Measurements from ENCODE around the gene PRSS22.

Gene PRSS22

DNA sequence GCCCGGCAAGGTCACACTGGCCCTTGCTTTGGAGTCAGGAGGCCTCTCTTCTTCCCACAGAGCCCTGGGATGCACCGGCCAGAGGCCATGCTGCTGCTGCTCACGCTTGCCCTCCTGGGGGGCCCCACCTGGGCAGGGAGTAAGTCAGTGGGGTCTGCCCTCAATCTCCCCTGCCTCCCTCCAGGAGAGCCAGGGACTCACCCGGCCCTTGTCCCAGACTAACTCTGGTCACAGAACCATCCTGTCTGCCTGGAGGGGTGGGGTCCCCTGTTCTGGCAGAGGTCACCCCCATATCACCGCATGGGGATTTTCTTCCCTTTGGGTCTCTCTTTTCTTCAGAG, 27.6 kb downstream of the PRSS22 start:
- TF ChIP-seq, protein P1, sequence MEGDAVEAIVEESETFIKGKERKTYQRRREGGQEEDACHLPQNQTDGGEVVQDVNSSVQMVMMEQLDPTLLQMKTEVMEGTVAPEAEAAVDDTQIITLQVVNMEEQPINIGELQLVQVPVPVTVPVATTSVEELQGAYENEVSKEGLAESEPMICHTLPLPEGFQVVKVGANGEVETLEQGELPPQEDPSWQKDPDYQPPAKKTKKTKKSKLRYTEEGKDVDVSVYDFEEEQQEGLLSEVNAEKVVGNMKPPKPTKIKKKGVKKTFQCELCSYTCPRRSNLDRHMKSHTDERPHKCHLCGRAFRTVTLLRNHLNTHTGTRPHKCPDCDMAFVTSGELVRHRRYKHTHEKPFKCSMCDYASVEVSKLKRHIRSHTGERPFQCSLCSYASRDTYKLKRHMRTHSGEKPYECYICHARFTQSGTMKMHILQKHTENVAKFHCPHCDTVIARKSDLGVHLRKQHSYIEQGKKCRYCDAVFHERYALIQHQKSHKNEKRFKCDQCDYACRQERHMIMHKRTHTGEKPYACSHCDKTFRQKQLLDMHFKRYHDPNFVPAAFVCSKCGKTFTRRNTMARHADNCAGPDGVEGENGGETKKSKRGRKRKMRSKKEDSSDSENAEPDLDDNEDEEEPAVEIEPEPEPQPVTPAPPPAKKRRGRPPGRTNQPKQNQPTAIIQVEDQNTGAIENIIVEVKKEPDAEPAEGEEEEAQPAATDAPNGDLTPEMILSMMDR (IDR thresholded peaks at IDR 0.05; ENCODE audit: unreplicated experiment in 3 of 3) = no peak
- peaks cover 22% of the 10 kb centered on the region for H3K27me3 Mint-ChIP-seq (ENCODE audit: low read depth)
- H3K27ac Mint-ChIP-seq = no peak overlapping the region
- no peak overlapping the region for H3K4me3 Mint-ChIP-seq
- no peaks in the 10 kb centered on the region for H3K9me3 Mint-ChIP-seq
- no peaks in the 10 kb centered on the region for H3K36me3 Mint-ChIP-seq (ENCODE audit: low read depth)
- no peaks in the 10 kb centered on the region for H3K4me1 Mint-ChIP-seq

DNA sequence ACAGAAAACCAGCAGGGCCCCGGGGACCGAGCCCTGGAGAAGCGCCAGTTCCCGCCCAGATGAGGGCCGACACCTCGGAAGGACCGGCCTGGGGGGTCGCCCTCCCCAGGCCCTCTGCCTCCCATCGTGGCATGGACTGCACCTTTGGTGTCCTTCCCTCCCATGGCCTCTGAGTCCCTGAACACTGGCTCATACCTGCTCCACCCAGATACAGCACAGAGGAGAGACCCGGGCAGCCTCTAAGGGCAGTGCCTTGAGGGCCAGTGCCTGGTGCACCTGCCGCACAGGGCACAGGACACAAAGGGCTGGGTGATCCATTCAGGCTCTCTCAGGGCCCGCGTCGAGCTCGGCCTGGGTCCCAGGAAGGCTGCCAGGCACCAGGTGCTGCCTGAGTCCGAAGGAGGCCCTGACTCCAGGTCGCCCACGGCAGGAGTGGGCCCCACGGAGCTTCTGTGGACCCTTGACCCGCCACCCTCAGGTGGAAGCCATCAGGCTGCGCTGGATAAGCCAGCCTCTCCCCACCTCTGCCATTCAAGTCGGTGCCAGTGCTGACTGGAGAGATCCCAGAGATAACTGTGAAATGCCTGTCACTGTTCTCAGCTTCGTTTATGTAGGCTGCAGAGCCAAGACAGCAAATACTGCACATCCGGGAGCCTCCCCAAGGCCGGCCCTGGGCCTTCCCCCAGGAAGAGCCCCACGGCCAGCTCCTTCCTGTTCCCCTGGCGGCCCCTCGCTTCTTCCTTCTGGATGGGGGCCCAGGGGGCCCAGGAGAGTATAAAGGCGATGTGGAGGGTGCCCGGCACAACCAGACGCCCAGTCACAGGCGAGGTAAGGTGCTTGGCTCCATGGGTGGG, 28.2 kb downstream of the PRSS22 start, which contains the start of gene ZG16B:
Gene ZG16B, plus strand, starts transcription at position 803 of the 854 bp plus-strand sequence. CDS start 139 bp downstream, outside the sequence.
- TF ChIP-seq, protein P1 (IDR thresholded peaks at IDR 0.05; ENCODE audit: unreplicated experiment in 3 of 3) = no peak
- H3K4me3 Mint-ChIP-seq = no peak within 1 kb of the TSS
- no peak within 1 kb of the TSS for H3K27ac Mint-ChIP-seq
- no peaks in the 10 kb centered on the region for H3K4me1 Mint-ChIP-seq
- H3K27me3 Mint-ChIP-seq (ENCODE audit: low read depth) = peaks cover 20% of the 10 kb centered on the region
- H3K9me3 Mint-ChIP-seq = no peaks in the 10 kb centered on the region
- no peaks in the 10 kb centered on the region for H3K36me3 Mint-ChIP-seq (ENCODE audit: low read depth)

DNA sequence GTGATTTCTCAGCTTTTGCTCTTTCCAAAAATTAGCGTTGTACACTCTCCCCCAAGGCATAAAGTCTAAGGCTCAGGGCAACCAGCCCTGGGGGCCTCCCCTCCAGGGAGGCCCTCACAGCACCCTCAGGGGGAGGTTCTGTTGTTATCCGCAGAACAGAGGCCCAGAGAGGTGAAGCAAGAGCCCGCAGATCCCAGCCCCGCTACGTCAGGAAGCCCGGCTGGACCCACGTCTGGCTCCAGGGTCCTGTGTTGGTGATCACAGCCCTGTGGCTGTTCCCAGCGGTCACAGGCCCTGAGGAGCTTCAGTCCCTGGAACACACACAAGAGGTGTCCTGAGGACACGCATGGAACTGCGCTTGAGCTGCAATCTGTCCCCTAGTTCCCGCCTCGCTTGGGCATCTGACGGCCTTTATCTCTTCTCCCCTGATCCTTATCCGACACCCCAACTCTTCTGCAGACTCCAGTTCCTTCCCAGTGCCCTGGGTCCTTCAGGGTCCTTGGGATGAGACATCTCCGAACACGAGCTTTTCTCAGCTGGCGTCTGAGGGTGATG, 29.0 kb downstream of the PRSS22 start:
- H3K4me3 Mint-ChIP-seq = no peak overlapping the region
- no peaks in the 10 kb centered on the region for H3K36me3 Mint-ChIP-seq (ENCODE audit: low read depth)
- no peaks in the 10 kb centered on the region for H3K9me3 Mint-ChIP-seq
- H3K4me1 Mint-ChIP-seq = no peaks in the 10 kb centered on the region
- peaks cover 14% of the 10 kb centered on the region for H3K27me3 Mint-ChIP-seq (ENCODE audit: low read depth)
- H3K27ac Mint-ChIP-seq = no peak overlapping the region
- TF ChIP-seq, protein P1 (IDR thresholded peaks at IDR 0.05; ENCODE audit: unreplicated experiment in 3 of 3) = no peak

DNA sequence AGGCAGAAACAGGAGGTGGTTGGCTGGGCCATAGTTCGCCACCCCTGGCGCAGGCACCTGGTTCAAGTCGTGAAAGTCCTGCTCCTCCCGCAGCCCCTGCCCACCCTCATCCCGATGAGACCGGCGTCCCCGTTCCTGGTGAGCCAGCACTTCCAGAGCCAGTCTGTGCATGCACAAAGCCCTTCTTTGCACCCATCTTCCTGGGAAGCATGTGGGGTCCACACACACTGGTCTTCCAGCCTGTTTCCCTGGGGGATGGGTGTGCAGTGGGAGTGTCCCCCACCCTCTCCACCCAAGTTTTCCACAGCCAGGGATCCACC, 29.5 kb downstream of the PRSS22 start:
- peaks cover 14% of the 10 kb centered on the region for H3K27me3 Mint-ChIP-seq (ENCODE audit: low read depth)
- no peak overlapping the region for H3K4me3 Mint-ChIP-seq
- H3K36me3 Mint-ChIP-seq (ENCODE audit: low read depth) = no peaks in the 10 kb centered on the region
- H3K4me1 Mint-ChIP-seq = no peaks in the 10 kb centered on the region
- H3K9me3 Mint-ChIP-seq = no peaks in the 10 kb centered on the region
- TF ChIP-seq, protein P1 (IDR thresholded peaks at IDR 0.05; ENCODE audit: unreplicated experiment in 3 of 3) = no peak
- H3K27ac Mint-ChIP-seq = no peak overlapping the region

DNA sequence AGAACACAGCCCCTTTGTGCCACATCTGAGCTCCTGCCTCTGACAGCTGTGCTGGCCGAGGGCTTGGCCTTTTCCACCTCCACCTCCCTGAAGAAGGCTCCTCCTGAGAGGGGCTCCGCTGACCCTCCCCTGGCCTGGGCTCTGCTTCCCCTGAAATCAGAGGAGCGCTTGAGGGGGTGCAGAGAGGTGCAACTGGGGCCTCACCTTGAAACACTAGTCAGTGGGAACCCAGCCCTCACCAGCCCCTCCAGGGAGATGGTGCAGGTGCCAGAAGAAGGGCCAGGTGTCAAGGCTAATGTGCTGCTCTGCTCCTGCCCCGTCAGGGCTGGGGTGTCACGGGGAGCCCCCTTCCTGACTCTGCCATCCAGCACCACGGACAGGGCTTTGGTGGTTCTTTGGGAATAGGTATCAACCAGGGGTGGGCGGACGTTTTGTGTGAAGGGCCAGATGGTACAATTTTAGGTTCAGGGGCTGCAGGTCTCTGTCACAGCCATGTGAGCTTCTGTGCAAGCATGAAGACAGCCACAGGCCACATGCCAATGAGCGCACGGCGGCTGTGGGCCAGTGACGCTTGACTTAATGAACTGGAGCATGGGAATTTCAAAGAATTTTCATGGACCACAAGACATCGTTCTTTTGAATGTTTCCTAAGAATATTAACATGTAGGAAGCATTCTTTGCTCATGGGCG, 30.0 kb downstream of the PRSS22 start:
- H3K4me1 Mint-ChIP-seq = no peaks in the 10 kb centered on the region
- TF ChIP-seq, protein P1 (IDR thresholded peaks at IDR 0.05; ENCODE audit: unreplicated experiment in 3 of 3) = no peak
- peaks cover 14% of the 10 kb centered on the region for H3K27me3 Mint-ChIP-seq (ENCODE audit: low read depth)
- H3K9me3 Mint-ChIP-seq = no peaks in the 10 kb centered on the region
- no peak overlapping the region for H3K27ac Mint-ChIP-seq
- H3K36me3 Mint-ChIP-seq (ENCODE audit: low read depth) = no peaks in the 10 kb centered on the region
- no peak overlapping the region for H3K4me3 Mint-ChIP-seq

All from nephron (organoid).